Muscle of arm (tissue), 12 donors: Measurements from ENCODE around the gene MOV10L1. TPM values are rescaled to one million over a fixed set of nuclear protein-coding genes. Genes with fewer than 3 reads are reported as not detected.

Experiments used
- DNase-seq: peaks from one replicate; pipeline ENCODE4 v3.0.0-alpha.2; 2013
- polyA plus RNA-seq, 12 donors: library from polyadenylated mRNA; unstranded; fragments of 120-200 nt; gene quantifications; one replicate each; pipeline ENCODE4 v1.2.1, GENCODE V29; 2013; ENCODE audit not compliant: insufficient read length in 12 of 12

Gene MOV10L1
- polyA plus RNA-seq, 12 donors, result 0.10 to 0.73 (median 0.49) TPM; not detected in 3

DNA sequence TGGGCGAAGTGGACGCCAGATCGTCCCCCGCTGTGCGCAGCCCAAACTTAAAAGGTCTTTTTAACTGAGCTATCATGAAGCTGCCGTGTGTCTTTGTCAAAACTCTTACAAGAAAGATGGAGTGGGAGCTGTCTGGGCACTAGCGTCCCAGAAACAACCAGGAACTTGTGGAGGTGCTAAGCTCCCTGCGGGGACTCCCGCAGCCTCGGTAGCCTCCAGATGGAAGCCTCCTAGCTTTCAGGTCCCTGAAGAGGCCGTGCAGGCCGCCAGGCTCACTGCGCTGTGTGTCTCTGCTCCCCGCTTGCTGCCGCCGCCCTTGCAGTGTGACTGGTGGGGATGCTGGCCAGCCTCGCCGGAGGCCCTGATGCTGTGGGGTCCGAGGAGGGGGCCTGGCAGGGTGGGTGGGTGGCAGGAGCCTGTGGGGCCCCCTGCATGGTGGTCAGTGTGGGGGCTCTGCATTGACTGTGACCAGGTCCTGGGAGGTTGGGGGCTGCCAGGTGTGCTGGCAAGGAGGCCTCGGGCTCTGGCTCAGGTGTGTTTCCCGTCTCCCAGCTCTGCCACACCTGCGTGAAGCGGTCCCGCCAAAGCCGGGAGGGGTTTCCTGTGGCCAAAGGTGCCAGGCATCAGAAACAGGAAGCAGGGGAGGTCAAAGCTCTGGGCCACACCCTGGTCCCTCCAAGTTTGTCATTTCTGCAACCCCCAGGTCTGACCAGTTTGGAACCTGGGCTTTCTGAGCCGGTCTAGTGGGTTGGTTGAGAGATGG lies 97.1 kb downstream of the MOV10L1 start:
- DNase-seq, result no peak

DNA sequence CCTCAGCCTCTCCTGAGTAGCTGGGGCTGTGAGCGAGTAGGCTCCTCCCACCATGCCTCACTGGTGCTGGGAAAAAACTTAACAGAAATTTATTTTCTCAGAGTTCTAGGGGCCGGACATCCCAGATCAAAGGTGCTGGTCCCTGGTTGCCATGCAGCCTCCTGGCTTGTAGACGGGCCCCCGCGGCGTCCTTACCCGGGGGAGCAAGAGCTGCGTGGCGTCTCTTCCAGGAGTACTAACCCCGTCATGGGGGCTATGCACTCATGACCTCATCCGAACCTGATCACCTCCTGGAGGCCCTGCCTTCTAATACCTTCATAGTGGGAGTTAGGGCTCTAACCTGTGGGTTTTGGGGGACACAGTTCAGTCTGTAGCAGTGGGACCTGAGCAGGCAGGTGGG lies 98.5 kb downstream of the MOV10L1 start:
- no peak for DNase-seq

DNA sequence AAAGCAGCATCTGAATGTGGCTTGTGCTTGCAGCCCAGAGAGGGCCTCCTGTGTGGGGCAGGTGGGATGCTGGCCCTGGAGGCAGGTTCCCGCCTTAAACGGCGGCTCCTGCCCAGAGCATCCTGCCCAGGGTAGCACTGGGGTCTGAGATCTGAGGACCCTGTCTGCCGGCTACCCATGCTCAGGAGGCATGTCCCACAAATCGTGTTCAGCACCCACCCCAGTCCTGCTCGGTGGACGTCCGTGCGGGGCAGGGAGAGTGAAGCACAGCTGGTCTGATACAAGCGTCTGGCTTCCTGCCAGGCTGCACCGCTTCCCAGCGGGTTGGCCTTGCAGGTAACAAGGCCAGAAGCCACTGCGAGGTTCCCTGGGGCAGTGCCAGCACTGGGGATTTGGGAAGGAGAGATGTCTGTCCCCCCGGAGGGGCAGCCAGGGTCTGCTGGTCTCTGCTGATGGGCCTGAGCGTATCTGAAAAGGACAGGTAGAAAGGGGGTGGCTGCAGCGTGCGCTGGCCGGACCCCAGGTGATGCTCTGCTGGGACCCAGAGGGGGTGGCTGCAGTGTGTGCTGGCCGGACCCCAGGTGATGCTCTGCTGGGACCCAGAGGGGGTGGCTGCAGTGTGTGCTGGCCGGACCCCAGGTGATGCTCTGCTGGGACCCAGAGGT lies 99.5 kb downstream of the MOV10L1 start:
- DNase-seq, result no peak

DNA sequence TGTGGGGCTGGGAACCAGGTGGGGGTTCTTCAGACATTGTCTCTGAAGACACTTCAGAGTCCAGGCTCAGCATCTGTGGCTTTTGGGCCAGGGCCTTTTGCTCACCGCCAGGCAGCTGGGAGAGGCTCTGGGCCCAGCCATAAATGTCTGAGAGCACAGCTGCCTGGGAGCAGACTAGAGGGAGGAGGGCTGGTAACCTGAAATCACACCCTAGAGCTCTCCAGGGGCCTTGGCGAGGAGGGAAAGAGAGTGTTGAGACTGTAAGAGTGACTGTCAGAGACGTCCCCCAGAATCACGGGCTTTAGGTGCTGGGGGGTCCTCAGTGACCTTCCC lies 100.0 kb downstream of the MOV10L1 start:
- DNase-seq, result peak; percentile 54

DNA sequence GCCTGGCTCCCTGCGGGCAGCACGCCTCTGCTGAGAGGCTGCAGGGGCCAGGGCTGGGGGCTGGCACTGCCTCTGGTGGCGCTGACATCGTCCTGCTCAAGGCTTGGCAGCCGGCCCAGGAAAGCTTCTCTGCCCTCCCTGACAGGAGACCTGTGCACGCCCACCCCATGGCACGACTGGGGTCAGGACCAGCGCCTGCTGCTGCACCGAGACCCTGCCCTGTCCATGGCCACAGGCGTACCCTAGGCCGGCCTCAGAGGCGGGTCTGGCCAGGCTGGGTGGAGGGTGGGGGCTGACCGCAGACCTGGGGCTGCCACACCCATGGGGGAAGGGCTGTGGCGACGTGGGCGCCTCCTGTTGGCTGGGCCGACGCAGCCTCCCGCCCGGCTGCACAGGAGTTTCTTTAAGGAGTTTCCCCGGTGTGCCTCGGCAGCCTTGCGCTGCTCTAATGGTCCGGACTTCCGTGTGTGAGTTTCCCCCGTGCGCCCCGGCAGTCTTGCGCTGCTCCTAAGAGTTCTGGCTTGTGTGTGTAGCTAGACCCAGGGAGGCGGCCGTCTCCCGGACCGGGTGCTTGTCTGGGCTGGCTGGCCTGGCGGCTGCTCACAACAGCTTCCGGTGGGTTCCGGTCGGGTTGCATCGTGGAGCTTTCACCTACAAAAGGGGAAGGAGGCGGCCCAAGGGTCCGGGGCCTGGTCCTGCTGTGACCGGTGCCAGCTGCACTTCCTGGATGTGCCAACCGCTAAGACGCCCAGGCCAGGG lies 100.6 kb downstream of the MOV10L1 start:
- no peak for DNase-seq

DNA sequence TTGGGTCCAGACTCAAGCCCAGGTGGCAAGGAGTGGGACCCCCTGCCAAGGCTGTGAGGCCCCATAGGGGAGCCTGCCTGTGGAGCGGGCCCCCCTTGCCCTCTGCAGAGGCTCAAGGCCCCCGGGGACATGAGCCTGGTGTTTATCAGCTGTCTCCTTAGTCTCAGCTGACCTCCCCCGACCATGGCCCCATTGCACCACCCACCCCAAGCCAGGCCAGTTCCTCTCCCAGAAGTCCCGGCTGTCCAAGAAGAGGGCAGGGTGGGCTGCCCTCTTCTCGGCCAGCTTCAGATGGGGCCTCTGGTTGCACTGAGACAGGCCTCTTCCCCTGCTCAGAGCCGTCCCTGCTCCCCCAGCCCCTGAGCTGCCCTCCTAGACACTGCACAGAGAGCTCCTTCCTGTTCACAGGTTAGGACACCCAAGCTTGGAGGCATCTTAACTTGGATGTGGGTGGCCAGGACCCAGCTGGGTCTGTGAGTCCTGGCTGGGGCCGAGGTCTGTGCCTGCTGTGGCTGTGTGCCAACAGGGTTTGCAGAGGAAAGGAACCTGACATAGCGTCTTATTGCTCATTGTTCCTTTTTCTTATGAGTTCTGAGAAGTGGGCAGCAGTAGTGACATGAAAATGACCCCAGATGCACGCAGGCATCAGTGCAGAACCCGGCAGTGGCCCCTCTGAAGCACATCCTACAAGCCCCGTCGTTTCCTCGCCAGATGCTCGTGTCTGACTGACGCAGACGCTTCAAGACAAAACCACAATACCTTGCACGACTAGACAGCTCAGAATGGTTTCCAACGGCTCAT lies 101.3 kb downstream of the MOV10L1 start:
- no peak for DNase-seq

DNA sequence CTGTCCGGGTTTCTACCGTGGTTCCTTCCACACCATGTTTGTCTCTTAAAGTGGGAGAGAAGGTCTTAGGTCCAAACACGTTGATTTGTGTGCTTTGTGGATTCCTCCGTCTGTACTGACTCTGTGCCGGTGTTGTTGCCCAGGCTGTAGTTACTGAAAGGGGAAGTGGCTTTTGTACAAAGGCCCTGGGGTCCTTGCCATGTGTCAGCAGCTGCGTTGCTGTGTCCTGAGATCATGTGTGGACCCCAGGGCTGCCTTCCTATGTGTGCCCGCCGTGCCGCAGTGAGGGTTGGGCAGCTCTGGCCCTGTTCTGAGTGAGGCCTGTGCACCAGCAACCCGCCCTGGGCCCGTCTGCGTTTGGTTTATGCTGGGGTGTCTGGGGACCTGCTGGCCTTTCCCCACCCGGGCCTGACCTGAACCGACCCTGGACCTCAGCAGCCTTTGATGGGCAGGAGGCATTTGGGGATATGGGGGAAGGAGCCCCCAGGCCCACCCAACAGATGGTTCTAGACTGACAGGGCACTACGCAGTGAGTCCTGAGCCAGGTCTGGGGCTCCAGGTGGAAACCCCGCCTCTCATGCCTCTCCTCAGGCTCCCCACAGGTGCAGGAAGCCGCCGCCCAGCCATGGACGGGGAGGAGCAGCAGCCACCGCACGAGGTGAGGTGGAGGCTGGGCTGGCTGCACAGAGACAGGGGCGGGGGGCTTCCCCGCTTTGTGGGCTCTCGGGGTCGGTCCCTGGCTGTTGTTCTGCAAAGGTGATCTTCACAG lies 102.8 kb downstream of the MOV10L1 start:
- no peak for DNase-seq

DNA sequence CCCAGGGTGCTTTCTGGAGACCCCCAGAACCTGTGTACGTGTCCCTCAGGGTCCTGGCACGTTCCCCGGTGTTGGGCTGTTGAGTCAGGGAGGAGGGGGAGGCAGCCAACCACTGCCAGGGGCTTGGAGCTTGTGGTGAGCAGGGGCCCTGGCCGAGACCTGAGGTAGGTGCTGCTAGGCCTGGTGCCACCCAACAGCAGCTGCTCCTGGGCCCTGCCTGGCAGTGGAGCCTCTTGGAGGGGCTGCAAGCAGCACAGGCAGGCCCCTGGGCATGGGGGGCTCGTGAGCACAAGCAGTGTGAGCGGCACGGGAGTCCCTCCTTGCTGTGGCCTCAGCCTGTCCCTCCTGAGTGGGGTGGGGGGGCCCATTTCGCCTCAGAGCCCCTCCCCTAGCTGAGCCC lies 103.8 kb downstream of the MOV10L1 start:
- DNase-seq, result no peak

DNA sequence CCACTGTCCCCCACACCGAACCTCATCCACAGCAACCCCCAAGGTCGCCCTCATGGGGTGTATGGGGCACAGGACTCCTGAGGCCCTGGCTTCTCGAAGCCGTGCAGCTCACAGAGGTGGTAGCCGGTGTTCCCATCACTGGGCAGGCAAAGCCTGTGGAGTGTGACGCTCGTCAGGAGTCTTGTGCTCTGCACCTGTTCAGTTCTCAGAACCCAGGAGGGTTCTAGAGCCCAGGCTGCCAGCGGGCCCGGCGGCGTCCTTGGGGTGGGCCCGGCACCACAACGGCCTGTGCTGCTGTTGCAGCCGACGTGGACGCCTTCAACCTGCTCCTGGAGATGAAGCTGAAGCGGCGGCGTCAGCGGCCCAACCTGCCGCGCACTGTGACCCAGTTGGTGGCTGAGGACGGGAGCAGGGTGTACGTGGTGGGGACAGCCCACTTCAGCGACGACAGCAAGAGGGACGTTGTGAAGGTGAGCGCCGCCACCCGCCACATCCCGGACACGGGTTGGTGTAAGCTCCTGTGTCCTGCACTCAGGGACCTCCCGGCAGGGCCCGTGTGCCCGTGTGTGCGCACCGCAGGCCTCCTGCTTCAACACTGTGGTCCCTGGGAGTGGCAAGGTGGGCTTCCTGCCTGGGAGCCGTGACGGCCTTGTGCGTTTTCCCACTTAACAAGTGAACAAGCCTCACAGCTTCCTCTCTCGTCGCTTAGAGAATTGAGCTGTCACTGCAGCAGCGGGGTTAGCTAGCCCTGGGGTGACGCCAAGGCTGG lies 104.4 kb downstream of the MOV10L1 start:
- no peak for DNase-seq

DNA sequence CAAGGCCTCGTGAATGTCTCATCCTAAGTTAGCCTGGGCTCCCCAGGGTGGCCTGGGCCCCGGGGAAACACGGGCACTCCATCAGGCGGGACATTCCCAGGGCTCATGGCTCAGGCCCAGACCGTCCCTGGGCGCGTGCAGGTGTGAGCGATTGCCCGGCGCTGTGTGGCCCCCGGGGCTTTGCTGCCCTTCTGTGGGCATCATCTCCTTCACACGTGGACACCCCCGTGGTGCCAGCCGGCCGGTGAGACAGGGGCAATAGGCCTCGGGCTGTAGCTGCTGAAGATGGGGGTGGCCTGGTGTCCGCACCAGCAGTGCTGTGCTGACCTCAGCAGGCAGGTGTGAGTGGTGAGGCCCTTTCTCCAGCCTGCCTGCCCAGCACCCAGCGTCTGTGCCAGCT lies 106.5 kb downstream of the MOV10L1 start:
- DNase-seq, result no peak

DNA sequence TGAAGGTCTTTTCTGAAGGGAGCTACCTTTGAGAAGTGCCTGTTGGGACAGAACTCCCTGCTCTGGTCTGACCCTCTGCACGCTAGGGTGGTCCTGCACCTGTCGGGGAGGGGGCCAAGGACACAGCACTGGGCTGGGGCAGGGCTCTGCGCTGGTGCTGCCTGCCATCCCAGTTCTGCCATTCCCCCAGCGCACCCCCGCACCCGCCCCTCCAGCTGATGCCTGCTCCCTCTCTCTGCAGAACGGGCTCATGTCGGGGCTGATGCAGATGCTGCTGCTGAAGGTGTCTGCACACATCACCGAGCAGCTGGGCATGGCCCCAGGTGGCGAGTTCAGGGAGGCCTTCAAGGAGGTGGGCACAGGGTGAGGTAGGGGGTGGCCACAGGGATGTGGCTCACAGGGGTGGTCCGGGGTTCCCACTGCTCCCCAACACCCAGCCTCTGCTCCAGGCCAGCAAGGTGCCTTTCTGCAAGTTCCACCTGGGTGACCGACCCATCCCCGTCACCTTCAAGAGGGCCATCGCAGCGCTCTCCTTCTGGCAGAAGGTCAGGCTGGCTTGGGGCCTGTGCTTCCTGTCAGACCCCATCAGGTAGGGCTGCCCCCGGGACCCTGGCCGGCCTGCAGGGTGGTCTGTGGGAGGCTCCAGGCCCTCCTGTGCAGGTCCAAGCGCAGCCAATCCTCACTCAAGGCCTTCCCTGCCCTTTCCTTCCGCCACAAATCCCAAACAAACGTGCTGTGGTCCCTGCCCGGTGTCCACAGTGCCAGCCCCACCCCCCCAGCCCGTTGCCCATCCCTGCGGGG lies 107.4 kb downstream of the MOV10L1 start:
- no peak for DNase-seq

DNA sequence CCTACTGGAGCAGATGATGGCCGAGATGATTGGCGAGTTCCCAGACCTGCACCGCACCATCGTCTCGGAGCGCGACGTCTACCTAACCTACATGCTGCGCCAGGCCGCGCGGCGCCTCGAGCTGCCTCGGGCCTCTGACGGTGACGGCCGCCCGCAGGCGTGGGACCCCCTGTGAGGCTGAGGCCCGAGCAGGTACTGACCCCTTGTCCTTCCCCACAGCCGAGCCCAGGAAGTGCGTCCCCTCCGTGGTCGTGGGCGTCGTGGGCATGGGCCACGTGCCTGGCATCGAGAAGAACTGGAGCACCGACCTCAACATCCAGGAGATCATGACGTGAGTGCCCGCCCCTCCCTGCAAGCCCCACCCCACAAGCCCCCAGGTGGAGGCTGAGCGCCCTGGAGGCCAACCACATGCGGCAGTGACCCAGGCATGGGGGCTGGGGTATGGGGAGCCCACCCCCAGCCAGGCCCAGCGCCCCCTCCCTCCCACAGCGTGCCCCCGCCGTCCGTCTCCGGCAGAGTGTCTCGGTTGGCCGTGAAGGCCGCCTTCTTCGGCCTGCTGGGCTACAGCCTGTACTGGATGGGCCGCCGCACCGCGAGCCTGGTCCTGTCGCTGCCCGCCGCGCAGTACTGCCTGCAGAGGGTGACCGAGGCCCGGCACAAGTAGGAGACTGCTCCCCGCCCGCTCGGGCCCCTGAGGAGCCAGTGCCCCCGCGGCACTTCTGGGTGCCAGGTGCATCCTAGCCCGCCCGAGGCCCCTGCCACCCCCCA lies 108.2 kb downstream of the MOV10L1 start:
- no peak for DNase-seq

DNA sequence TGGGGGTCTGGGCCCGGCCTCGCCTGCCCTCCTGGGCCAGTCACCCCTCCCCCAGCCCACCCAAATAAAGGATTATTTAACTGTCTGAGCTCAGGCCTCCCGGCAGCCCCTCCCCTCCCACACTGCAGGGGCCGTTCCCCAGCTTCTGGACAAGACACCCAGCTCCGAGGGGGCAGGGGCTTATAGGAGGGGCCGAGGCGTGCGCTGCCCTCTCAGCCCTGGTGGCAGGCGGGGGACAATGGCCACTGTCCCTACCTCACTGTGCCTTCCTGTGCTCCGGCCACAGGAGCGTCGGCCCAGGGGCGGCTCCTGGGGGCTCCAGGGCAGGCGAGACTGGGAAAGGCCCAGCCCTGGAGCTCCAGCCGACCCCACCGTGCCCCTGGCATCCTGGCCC lies 108.8 kb downstream of the MOV10L1 start:
- no peak for DNase-seq

DNA sequence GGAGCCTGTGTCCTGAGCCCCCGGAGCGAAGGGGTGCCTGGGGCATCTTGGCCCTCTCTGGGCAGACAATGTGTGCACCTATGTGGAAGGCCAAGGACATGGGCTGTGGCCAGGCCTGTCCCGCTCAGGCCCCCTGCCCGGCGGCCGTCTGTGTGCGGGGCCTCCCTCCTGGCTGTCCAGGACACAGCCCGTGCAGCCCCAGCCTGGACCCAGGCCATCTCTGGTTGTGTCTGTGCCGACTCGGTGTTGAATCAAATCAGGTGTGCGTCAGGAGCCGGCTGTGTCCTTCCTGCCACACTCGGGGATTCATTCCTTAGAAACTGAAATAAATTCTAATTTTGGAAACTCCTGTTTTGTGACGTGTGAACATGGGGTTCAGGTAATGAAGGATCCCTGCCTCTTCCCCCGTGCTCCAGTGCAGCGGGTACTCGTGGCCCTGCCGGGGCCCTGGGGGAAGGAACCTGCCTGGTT lies 109.5 kb downstream of the MOV10L1 start:
- no peak for DNase-seq

DNA sequence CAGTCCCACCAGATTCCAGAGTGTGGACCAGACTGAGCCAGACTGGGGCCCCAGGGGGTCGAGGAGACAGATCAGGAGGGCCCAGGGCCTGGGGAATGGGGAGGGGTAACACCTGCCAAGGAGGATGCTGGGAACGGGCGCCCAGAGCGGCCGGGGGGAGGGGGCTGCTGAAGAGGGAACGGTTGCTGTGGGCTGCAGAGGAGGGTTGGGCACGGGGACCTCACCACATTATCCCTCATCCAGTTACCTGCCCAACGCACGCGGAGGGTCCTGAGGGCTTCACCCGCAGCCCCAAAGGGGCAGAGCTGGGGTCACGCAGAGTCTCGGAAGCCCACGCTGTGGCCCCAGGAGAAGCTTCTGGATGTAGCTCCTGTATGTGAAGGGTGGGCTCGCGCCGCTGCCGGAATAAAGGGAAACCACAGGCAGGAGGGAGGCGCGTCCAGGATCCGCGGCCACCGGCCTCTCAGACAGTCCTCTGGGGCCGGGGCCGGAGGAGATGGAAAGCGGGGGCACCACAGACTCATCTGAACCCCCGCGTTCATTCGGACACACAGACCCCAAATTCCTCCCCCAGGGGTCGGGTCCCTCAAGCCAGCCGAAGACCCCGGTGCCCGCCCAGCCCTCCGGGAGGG lies 110.1 kb downstream of the MOV10L1 start:
- no peak for DNase-seq

DNA sequence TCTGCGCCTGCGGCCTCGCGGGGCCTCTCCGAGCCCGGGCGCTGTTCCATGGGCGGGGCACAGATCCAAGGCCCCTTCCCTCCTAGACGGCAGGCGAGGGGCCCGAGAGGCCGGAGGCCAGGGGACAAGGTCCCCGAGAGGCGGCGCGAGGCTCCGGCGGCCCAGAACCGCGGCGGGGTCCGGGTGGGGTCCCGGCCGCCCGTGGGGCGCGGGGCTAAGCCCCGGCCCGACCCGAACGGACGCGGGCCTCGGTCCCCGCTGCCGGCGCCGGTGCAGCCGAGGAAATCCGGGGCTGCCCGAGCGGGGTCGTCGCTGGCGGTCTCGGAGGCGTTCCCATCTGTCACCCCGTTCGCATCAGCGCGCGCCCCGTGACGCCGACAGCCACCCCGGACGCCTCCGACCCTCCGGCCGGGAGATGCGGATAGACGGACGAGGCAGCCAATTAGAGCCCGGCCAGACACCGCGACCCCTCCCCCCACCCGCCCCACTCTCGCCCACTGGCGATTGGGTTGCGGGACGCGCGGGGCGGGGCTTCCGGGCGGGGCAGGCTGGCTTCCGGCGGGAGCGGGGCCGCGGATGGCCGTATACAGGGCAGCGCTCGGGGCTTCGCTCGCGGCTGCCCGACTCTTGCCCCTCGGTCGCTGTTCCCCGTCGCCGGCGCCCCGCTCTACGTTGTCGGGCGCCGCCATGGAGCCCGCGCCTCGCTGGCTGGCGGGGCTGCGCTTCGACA lies 110.8 kb downstream of the MOV10L1 start, which contains the start of gene SELENOO:
Gene SELENOO (plus strand): TSS at position 551 of the 730 bp plus-strand sequence. CDS start 26 bp downstream, at position 577.
- peak; percentile 94 for DNase-seq
